GM12872 (cell line): ENCODE data around the gene RBMXL3.

ENCODE experiments used
- CTCF ChIP-seq: IDR thresholded peaks from 3 replicates; pipeline ENCODE4 v1.5.1; 2011; ENCODE audit warnings: low read depth, mild to moderate bottlenecking, low read length, moderate library complexity; ENCODE audit not compliant: insufficient read depth

Gene RBMXL3

DNA sequence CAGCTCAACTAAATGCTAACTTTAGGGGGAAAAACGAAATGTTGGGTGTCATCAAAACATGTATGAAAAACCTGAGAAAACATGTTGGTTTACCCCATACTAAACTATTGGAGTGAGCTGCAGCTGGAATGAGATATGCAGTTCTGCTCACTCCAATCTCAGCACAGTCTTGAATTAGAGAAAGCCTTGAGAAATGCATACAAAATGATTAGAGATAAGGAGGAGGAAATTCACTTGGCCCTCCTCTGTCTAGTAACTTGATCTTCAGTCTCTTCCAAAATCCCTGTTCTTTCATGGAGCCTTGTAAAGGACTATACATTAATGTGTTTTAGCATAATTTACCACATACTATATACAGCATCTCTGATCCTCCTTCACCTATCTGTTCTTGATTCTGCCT is 47.8 kb downstream of the RBMXL3 start:
- TF ChIP-seq CTCF = no peak
